ENCODE measurements around the gene SIGLEC5.

DNA sequence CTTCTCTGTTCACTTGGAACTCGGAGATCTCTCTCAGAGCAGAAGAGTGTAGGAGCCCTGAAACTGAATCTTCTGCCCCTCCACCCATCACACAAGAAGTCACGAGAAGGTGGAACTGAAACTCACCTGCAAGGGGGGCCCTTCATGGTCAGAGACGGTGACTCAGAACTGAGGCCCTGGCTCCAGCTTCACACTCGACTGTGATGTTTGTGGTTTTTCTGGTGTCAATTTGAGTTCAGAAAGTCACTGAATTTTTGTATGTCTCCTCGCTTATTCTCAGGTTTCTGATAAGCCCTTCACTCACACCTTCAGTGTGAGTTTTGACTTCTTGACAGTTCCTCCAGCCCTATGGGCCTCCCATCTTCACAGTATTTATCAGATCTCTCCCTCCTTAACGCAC, 23.1 kb downstream of the SIGLEC5 start:
- no peak for TF ChIP-seq SUZ12 (IDR thresholded peaks at IDR 0.05; ENCODE audit: extremely low read depth, insufficient read depth, insufficient read length)
- TF ChIP-seq ZNF274 (IDR thresholded peaks at IDR 0.05; ENCODE audit: low read depth, low read length) = no peak
- TF ChIP-seq YY1 (IDR thresholded peaks at IDR 0.05; ENCODE audit: insufficient read depth, insufficient read length) = no peak
